GM12878 (cell line): ENCODE measurements around the gene MIER1. TPM values are rescaled to one million over a fixed set of nuclear protein-coding genes. Genes with fewer than 3 reads are reported as not detected.

Experiments
- ATAC-seq: fragments of 200-7000 bp; cut with Tn5 transposase; 3 replicates; pipeline ENCODE4 v1.9.1; 2020; ENCODE audit warnings: mild to moderate bottlenecking, moderate library complexity
- BruUV-seq: library from RNA; stranded (reverse); fragments of 400-500 nt; replicated peaks from 2 replicates; lab custom pipeline; 2021; lab: Mats Ljungman, UMichigan
- CTCF ChIA-PET: fragments of 300-600 bp; sonication (Branson Sonifier 250); formaldehyde crosslinking; extraction: SDS; loops from one replicate; lab custom pipeline; 2021; ENCODE audit warnings: inconsistent platforms; lab: Yijun Ruan, JAX
- POLR2A ChIA-PET: fragments of 350-600 bp; formaldehyde crosslinking; extraction: SDS; loops from one replicate; lab custom pipeline; 2021; ENCODE audit warnings: inconsistent platforms; lab: Charles Lee
- RAD21 ChIA-PET: fragments of 300-600 bp; sonication (Branson Sonifier 250); formaldehyde crosslinking; loops from one replicate; lab custom pipeline; 2023; ENCODE audit warnings: antibody characterized with exemption; ENCODE audit not compliant: unreplicated experiment; lab: Charles Lee
- SMC1A ChIA-PET: fragments of 300-600 bp; sonication (Branson Sonifier 250); formaldehyde crosslinking; loops from one replicate; lab custom pipeline; 2023; ENCODE audit not compliant: unreplicated experiment, uncharacterized antibody; lab: Charles Lee
- DNase-seq: peaks from one replicate; pipeline ENCODE4 v3.0.0-alpha.2; 2011; ENCODE audit warnings: low read depth, low spot score
- FAIRE-seq: peaks from 3 replicates; lab custom pipeline; 2011; peaks lifted over from hg19 to GRCh38; lab: Jason Lieb, UNC
- H2AFZ ChIP-seq: 2 replicates; pipeline ENCODE4 v1.6.0; 2011; ENCODE audit warnings: low read depth, low read length, control low read depth; ENCODE audit not compliant: control insufficient read depth
- H3K27ac ChIP-seq: 2 replicates; pipeline ENCODE4 v1.5.1; 2011; ENCODE audit warnings: control low read depth; ENCODE audit not compliant: control insufficient read depth, insufficient read depth
- H3K27me3 ChIP-seq, 2 experiments: replicated peaks in 1 of 2; 2 replicates each; pipeline versions ENCODE4 v1.6.0 to v1.6.1; 2011; ENCODE audit warnings: low read length in 1 of 2; ENCODE audit not compliant: control insufficient read depth in 2 of 2, insufficient read depth in 2 of 2
- H3K36me3 ChIP-seq, 2 experiments: 2 replicates each; pipeline ENCODE4 v1.5.1; 2011; ENCODE audit warnings: low read length in 1 of 2; ENCODE audit not compliant: control insufficient read depth in 2 of 2, insufficient read depth in 2 of 2
- H3K4me1 ChIP-seq: 2 replicates; pipeline ENCODE4 v1.6.1; 2011; ENCODE audit warnings: mild to moderate bottlenecking, low read length, moderate library complexity, mixed read lengths; ENCODE audit not compliant: control insufficient read depth, insufficient read depth
- H3K4me2 ChIP-seq: 2 replicates; pipeline ENCODE4 v1.6.0; 2011; ENCODE audit warnings: control low read depth; ENCODE audit not compliant: control insufficient read depth, insufficient read depth
- H3K4me3 ChIP-seq: fragments of 200-600 bp; sonication (generic); 2 replicates; pipeline ENCODE4 v1.5.1; 2016
- H3K79me2 ChIP-seq: 2 replicates; pipeline ENCODE4 v1.6.0; 2011; ENCODE audit warnings: low read length; ENCODE audit not compliant: control insufficient read depth, insufficient read depth
- H3K9ac ChIP-seq: 2 replicates; pipeline ENCODE4 v1.8.0; 2011; ENCODE audit warnings: low read length, control low read depth, mixed read lengths; ENCODE audit not compliant: control insufficient read depth, insufficient read depth
- H3K9me3 ChIP-seq: replicated peaks from 3 replicates; pipeline ENCODE4 v1.5.1; 2011; ENCODE audit warnings: mild to moderate bottlenecking, low read length; ENCODE audit not compliant: control insufficient read depth, insufficient read depth
- H4K20me1 ChIP-seq: 2 replicates; pipeline ENCODE4 v1.6.0; 2011; ENCODE audit not compliant: control insufficient read depth, insufficient read depth
- BHLHE40 ChIP-seq, 2 experiments: fragments of 450-650 bp in 1 of 2; IDR thresholded peaks; 2 replicates each; pipeline ENCODE4 v1.6.1; 2011 to 2017; ENCODE audit warnings: low read depth in 2 of 2, borderline replicate concordance in 1 of 2, improper control_type of control experiment in 1 of 2, low read length in 1 of 2, mild to moderate bottlenecking in 1 of 2
- EGR1 ChIP-seq, 2 experiments: IDR thresholded peaks; 1 replicate in 1 of 2; 2 replicates in 1 of 2; pipeline ENCODE4 v1.6.1; 2011 to 2012; ENCODE audit warnings: low read depth in 2 of 2, low read length in 2 of 2, borderline replicate concordance in 1 of 2, mild to moderate bottlenecking in 1 of 2, moderate library complexity in 1 of 2
- HCFC1 ChIP-seq: fragments of 150-350 bp; IDR thresholded peaks from 2 replicates; pipeline ENCODE4 v1.6.1; 2014; ENCODE audit warnings: low read length
- HDGF ChIP-seq: fragments of 450-650 bp; IDR thresholded peaks from 2 replicates; pipeline ENCODE4 v1.6.1; 2016; ENCODE audit warnings: antibody characterized with exemption
- IKZF1 ChIP-seq: fragments of 450-650 bp; conservative IDR thresholded peaks from 2 replicates; pipeline ENCODE4 v1.6.1; 2017; ENCODE audit warnings: antibody characterized with exemption, mild to moderate bottlenecking
- IRF4 ChIP-seq: IDR thresholded peaks from 2 replicates; pipeline ENCODE4 v1.6.1; 2011; ENCODE audit warnings: low read depth, low read length
- MXI1 ChIP-seq: fragments of 150-350 bp; IDR thresholded peaks from 2 replicates; pipeline ENCODE4 v1.6.1; 2011; ENCODE audit warnings: low read depth, mild to moderate bottlenecking, inconsistent platforms, low read length, improper control_type of control experiment
- NFIC ChIP-seq: IDR thresholded peaks from 2 replicates; pipeline ENCODE4 v1.6.1; 2012; ENCODE audit warnings: low read depth, mild to moderate bottlenecking, inconsistent platforms, low read length, moderate library complexity
- NFXL1 ChIP-seq: fragments of 450-650 bp; IDR thresholded peaks from 2 replicates; pipeline ENCODE4 v1.6.1; 2017; ENCODE audit warnings: antibody characterized with exemption, mild to moderate bottlenecking, borderline replicate concordance
- PML ChIP-seq: IDR thresholded peaks from 2 replicates; pipeline ENCODE4 v1.6.1; 2012; ENCODE audit warnings: low read length, inconsistent platforms
- SREBF2 ChIP-seq: IDR thresholded peaks from 2 replicates; pipeline ENCODE4 v1.6.1; 2012; ENCODE audit warnings: mild to moderate bottlenecking, low read length
- ZNF207 ChIP-seq: fragments of 450-650 bp; IDR thresholded peaks from 2 replicates; pipeline ENCODE4 v1.6.1; 2014; ENCODE audit warnings: antibody characterized with exemption, mild to moderate bottlenecking, borderline replicate concordance
- whole genome bisulfite sequencing: methylation state at CpG from one replicate; pipeline ENCODE4 v1.1.6; 2016; ENCODE audit warnings: low lambda C conversion rate; ENCODE audit not compliant: insufficient replicate concordance, insufficient coverage; ENCODE audit errors: missing lambda C conversion rate; 5-methylcytosine and 5-hydroxymethylcytosine counted together
- in situ Hi-C: fragments of 300-500 bp; cut with MboI; formaldehyde crosslinking; loops from 9 replicates; pipeline ENCODE4 v1.14.3; 2018; ENCODE audit warnings: mixed read lengths
- intact Hi-C: fragments of 100-400 bp; cut with micrococcal nuclease; formaldehyde crosslinking; loops from one replicate; pipeline ENCODE4 v1.14.2; 2022; ENCODE audit not compliant: unreplicated experiment
- polyA plus RNA-seq, 11 experiments: library from polyadenylated mRNA; depleted of rRNA in 4 of 11; unstranded in 6 of 11; stranded (reverse) in 5 of 11; fragments of >200 nt; fragmentation: Nextera tagmentation in 4 of 11; fragmentation: Illumina TruSeq in 1 of 11; extraction: Ambion mirVana in 4 of 11; extraction: Trizol in 1 of 11; gene quantifications; 1 replicate in 1 of 11; 2 replicates in 10 of 11; pipeline versions ENCODE4 v1.2.1 to v1.2.3, GENCODE V29; 2011 to 2016; ENCODE audit warnings: inconsistent platforms in 2 of 11, missing spikeins in 2 of 11, low read depth in 1 of 11
- total RNA-seq, 4 experiments: library from RNA; depleted of rRNA in 3 of 4; stranded (reverse); fragments of >200 nt in 3 of 4; fragmentation: Illumina TruSeq in 1 of 4; extraction: Trizol in 1 of 4; gene quantifications; 2 replicates each; pipeline versions ENCODE4 v1.2.1 to v1.2.3, GENCODE V29; 2013 to 2021
- TF ChIP-seq, protein P1 (sequence below): IDR thresholded peaks from 2 replicates; pipeline ENCODE4 v1.6.1; 2012; ENCODE audit warnings: low read depth, low read length, improper control_type of control experiment
- TF ChIP-seq, protein P2 (sequence below), 3 experiments: IDR thresholded peaks in 2 of 3; conservative IDR thresholded peaks in 1 of 3; 2 replicates each; pipeline ENCODE4 v1.5.1; 2011; ENCODE audit warnings: low read depth in 3 of 3, low read length in 3 of 3, mild to moderate bottlenecking in 3 of 3, control low read depth in 2 of 3, moderate library complexity in 2 of 3, inconsistent platforms in 1 of 3, mixed read lengths in 1 of 3; ENCODE audit not compliant: control insufficient read depth in 2 of 3, insufficient read depth in 1 of 3; ENCODE audit errors: extremely low read depth in 1 of 3

Gene MIER1
- total and polyA plus RNA-seq, 10 of the 15 experiments (the other 5 are each of a cell fraction or from before 2014, with no cell fraction given) = 13.6 to 39.8 (median 25.7) TPM

DNA sequence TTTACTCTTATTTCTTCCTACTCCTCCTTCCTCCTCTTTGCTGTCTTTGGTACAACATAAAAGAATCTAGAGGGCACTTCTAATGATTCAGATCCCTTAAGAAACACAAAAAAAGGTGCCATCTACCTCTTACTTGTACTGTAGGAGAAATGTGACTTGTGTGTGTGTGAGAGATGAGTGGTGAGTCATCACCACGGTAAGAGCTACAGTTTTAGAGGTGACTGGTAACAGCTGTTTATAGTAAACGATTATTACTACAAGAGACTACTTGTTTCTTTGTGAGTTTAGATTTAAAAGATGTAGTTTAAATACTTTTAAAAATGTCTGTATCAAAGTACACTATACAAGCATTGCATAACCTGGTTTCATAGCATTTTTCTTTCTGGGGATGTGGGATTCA lies 88.8 kb downstream of the MIER1 start:
- ChIA-PET POLR2A (interaction anchor here (0.6 kb wide), 1 partner anchor 372 kb away, joined by 5 read pairs; no protein-coding TSS in a partner anchor), CTCF (interaction anchor here (1.3 kb wide), 1 partner anchor 135 kb away, joined by 3 read pairs; no protein-coding TSS in a partner anchor), RAD21 (interaction anchor here (1.0 kb wide), 3 partner anchors 18 to 23 kb away, joined by 3 to 4 read pairs (median 3); no protein-coding TSS in a partner anchor), SMC1A (interaction anchor here (0.7 to 2.1 kb wide), 7 partner anchors 11 to 198 kb away, joined by 3 to 9 read pairs (median 4); partner anchors contain the start of genes DNAI4 and MIER1)
- peak; percentile 71 for ATAC-seq
- no peak overlapping the region for H3K4me3 ChIP-seq
- intact Hi-C loops (no loop called here), in situ Hi-C loops (no loop called here)
- no peak for DNase-seq
- no peaks in the 10 kb centered on the region for H3K9me3 ChIP-seq
- no peak overlapping the region for H2AFZ ChIP-seq
- H3K36me3 ChIP-seq = peaks cover under 1 to 4% of the 10 kb centered on the region in 2 experiments; a peak in 1 of 4 replicates
- H3K4me2 ChIP-seq = no peak overlapping the region
- H3K4me1 ChIP-seq = no peaks in the 10 kb centered on the region
- 20% methylated on average over 2 of the region's 2 CpGs for WGBS
- H3K79me2 ChIP-seq = no peaks in the 10 kb centered on the region
- TF ChIP-seq EGR1 (IDR thresholded peaks at IDR 0.05; ENCODE audit: borderline replicate concordance in 1 of 2, low read depth in 2 of 2, low read length in 2 of 2) = no peak
- TF ChIP-seq, protein P1, sequence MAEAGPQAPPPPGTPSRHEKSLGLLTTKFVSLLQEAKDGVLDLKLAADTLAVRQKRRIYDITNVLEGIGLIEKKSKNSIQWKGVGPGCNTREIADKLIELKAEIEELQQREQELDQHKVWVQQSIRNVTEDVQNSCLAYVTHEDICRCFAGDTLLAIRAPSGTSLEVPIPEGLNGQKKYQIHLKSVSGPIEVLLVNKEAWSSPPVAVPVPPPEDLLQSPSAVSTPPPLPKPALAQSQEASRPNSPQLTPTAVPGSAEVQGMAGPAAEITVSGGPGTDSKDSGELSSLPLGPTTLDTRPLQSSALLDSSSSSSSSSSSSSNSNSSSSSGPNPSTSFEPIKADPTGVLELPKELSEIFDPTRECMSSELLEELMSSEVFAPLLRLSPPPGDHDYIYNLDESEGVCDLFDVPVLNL = no peak
- no peak for TF ChIP-seq PML
- no peak for TF ChIP-seq MXI1
- TF ChIP-seq ZNF207 = no peak
- TF ChIP-seq, protein P2, sequence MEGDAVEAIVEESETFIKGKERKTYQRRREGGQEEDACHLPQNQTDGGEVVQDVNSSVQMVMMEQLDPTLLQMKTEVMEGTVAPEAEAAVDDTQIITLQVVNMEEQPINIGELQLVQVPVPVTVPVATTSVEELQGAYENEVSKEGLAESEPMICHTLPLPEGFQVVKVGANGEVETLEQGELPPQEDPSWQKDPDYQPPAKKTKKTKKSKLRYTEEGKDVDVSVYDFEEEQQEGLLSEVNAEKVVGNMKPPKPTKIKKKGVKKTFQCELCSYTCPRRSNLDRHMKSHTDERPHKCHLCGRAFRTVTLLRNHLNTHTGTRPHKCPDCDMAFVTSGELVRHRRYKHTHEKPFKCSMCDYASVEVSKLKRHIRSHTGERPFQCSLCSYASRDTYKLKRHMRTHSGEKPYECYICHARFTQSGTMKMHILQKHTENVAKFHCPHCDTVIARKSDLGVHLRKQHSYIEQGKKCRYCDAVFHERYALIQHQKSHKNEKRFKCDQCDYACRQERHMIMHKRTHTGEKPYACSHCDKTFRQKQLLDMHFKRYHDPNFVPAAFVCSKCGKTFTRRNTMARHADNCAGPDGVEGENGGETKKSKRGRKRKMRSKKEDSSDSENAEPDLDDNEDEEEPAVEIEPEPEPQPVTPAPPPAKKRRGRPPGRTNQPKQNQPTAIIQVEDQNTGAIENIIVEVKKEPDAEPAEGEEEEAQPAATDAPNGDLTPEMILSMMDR (IDR thresholded peaks at IDR 0.05 in 2 of 3, conservative IDR thresholded peaks at IDR 0.05 in 1 of 3; ENCODE audit: control insufficient read depth in 2 of 3, extremely low read depth in 1 of 3, insufficient read depth in 1 of 3, low read depth in 3 of 3, low read length in 3 of 3) = no peak
- TF ChIP-seq NFIC = no peak
- no peak for TF ChIP-seq BHLHE40 (IDR thresholded peaks at IDR 0.05; ENCODE audit: borderline replicate concordance in 1 of 2, low read depth in 2 of 2, low read length in 1 of 2)
- no peak for TF ChIP-seq NFXL1
- no peak for TF ChIP-seq HCFC1
- TF ChIP-seq IRF4 = no peak
- no peak for TF ChIP-seq IKZF1
- no peak for TF ChIP-seq HDGF
- no peak for TF ChIP-seq SREBF2
- H4K20me1 ChIP-seq = no peaks in the 10 kb centered on the region
- H3K27me3 ChIP-seq = no peaks in the 10 kb centered on the region
- FAIRE-seq = no peak
- H3K9ac ChIP-seq = no peak overlapping the region
- H3K27ac ChIP-seq = no peak overlapping the region
- BruUV-seq = no TSS peak
